GM23248 (cell line): ENCODE results near the gene VPS72.

Experiments
- EZH2 ChIP-seq: fragments of 200-600 bp; sonication (generic); IDR thresholded peaks from 2 replicates; pipeline ENCODE4 v1.6.1; 2018; ENCODE audit warnings: antibody characterized with exemption, mild to moderate bottlenecking; ENCODE audit not compliant: insufficient read depth, poor library complexity, severe bottlenecking
- EZH2phosphoT487 ChIP-seq: fragments of 200-600 bp; sonication (generic); IDR thresholded peaks from 2 replicates; pipeline ENCODE4 v1.6.1; 2018; ENCODE audit warnings: antibody characterized with exemption, moderate library complexity, mild to moderate bottlenecking, low read depth; ENCODE audit not compliant: insufficient read depth

GRCh38 chr1:151165738-151166504, 24.1 kb downstream of the VPS72 start, which contains the start of the genes LYSMD1 and SCNM1:
- TF ChIP-seq EZH2 (no peak), EZH2phosphoT487 (no peak)
